Ovary (tissue), 3 donors: ENCODE measurements around the gene MKRN2OS.

Experiments
- CTCF ChIP-seq, 3 donors: fragments of 450-650 bp in 2 of 3; fragments of 200-600 bp in 1 of 3; IDR thresholded peaks; one replicate each; pipeline versions ENCODE4 v1.5.1 to v1.8.0; 2016 to 2022; ENCODE audit warnings: antibody characterized with exemption in 3 of 3, mild to moderate bottlenecking in 1 of 3
- POLR2A ChIP-seq: fragments of 450-650 bp; IDR thresholded peaks from one replicate; pipeline ENCODE4 v1.6.1; 2017; ENCODE audit warnings: antibody characterized with exemption, mild to moderate bottlenecking, moderate library complexity
- donor health status: DM: no; HTN: no; CAD: no.

GRCh38 chr3:12584083-12584482 lies 38.8 kb upstream of the MKRN2OS start:
- TF ChIP-seq CTCF (IDR thresholded peaks at IDR 0.05) (no peak), POLR2A (no peak)
